Stromal cell of bone marrow (primary cell): Measurements from ENCODE around the gene FIBIN.

Experiments
- DNase-seq: peaks from one replicate; pipeline ENCODE4 v3.0.0-alpha.2; 2012; ENCODE audit warnings: low read depth

The FIBIN gene

GRCh38 chr11:27022659-27023251 is 28.8 kb downstream of the FIBIN start:
- no peak for DNase-seq

DNA sequence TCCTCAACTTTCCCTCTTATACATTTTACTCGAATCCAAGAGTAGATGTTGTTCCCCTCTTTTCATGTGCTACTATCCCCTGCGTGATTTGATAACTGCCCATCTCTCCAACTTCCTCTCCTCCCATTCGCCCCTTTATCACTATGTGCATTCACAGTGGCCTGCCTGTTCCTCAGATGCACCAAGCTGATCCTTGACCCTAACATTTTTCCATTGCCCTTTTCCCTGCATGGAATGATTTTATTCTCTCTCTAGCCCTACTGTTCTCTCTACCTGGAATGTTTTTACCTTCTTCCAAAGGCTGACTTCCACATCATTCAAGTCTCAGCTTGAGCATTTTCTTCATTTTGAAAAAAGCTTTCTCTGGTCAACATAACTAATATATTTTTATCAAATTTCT is 31.0 kb downstream of the FIBIN start:
- DNase-seq, result no peak

- DNase-seq, result no peak
Observed at GRCh38 chr11:27025312-27025955, 31.5 kb downstream of the FIBIN start.

GRCh38 chr11:27025957-27026733 is 32.2 kb downstream of the FIBIN start:
- DNase-seq, result no peak

DNA sequence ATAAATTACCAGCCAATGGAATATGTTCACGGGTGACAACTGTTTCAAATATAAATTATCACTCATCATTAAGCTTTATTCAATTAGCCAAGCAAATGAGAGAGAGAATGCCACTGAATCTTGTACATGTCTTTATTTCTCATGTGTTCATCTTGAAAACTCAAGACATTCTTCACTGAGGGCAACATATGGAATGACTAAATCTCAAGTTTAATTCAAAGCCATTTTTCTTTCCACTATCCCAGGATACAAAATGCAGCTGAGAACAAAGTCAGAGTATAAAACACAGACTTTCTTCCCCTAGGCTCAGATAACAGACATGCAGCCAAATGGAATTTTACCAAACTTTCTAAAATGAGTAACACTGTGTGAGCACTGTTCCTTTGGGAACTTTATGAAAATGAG is 34.7 kb downstream of the FIBIN start:
- peak; percentile 82 for DNase-seq

DNA sequence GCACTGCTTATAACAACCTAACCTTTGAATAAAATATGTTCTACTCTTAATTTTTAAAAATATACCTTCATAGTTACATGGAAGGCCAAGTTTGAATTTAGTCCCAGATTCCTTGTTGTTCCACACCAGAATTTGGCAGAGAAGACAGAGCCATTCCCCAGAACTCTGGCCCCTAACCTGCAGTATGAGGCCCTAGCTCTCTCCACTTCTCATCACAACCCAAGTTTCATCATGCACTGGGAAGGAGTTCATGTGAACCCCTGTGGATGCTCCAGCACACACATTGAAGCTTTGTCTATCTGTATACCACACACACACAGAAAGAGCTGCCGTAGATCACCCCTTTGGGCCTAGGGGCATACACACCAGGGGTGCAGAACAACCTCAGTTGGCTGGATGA is 36.1 kb downstream of the FIBIN start:
- no peak for DNase-seq

- DNase-seq, result no peak
Observed at GRCh38 chr11:27031754-27032153, 37.8 kb downstream of the FIBIN start.

DNA sequence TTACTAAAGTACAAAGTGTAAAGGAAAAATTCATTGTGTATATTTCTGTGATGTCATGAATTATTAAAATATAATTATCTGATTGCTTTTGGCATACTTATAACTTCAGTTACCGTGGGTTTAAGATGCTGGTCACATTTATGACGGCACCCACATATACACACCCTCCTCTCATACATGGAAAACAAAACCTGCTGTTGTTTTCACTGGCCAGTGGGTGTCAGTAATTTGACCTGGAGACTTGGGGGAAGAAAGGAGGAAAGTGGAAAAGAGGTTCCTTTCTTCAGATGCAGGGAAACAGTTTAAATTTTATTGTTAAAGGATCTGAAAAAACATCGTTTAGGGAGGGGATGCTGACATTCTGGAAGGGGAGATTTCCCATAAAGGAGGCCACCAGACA is 46.0 kb downstream of the FIBIN start:
- no peak for DNase-seq

- DNase-seq, result no peak
Observed at GRCh38 chr11:27040302-27041115, 46.6 kb downstream of the FIBIN start, which contains the start of gene BBOX1. Gene BBOX1 (plus strand): TSS chr11:27040815. CDS start chr11:27055431, 14,616 bp downstream.

DNA sequence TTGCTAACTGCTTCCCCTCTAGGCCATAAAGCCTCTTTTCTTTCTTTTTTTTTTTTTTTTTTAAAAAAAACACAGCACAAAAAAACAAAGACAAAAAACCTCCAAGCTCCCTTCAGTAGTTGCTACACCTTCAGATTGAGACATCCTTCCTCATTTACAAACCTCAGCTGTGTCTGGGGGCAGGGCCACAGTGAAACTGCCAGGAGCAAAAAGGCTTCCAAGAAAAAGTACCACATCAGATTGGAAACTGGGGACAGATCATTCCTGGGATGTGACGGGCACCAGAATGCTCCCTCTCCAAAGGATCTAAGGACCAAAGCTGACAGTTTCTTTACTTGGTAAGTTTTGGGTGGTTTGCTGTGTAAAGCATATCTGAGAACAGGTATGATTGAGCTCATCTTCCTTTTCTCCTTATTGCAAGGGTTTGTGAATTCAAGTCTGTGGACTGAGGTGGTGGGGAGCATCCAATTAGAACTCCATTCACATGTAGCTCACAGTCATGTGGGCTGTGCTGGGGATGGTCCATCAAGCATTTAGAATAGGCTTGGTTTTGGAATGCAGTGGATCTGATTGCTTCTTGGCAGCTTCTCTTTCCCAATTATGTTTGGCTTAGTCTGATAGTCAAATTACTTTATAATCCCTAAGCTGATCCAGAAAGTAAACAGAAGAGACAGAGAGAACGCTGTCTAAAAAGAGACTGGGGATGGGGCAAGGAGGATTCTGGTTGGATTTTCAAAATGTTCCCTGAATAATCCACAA is 47.4 kb downstream of the FIBIN start:
- DNase-seq, result no peak
